Nucleus accumbens (tissue), 56 donors: ENCODE data around the gene GNG7.
A peak's percentile ranks its signal among the peaks of the same experiment; 100 is the strongest.
"Not testable (repeated sequence)": the region's sequence is repeated elsewhere in the genome, so short reads cannot be mapped to it uniquely, and the experiment has no call there.

Experiments
- DNase-seq, 56 donors: peaks; one replicate each; lab custom pipeline; 2025; lab: John Stamatoyannopoulos, UW

GNG7 gene

GRCh38 chr19:2584002-2584401 lies 118.5 kb downstream of the GNG7 start:
- DNase-seq = no peak

- DNase-seq = no peak
Measured at GRCh38 chr19:2582984-2583956, 119.2 kb downstream of the GNG7 start.

DNA sequence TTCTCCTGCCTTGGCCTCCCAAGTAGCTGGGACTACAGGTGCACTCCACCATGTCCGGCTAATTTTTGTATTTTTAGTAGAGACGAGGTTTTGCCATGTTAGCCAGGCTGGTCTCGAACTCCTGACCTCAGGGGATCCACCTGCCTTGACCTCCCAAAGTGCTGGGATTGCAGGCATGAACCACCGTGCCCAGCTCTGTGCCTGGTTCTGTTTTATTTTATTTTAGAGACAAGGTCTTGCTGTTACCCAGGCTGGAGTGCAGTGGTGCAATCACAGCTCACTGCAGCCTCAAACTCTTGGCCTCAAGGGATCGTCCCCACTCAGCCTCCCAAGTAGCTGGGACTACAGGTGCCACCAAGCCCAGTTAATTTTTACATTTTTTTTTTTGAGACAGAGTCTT lies 122.1 kb downstream of the GNG7 start:
- not testable (repeated sequence) for DNase-seq

- no peak for DNase-seq
Measured at GRCh38 chr19:2579678-2580280, 122.7 kb downstream of the GNG7 start.

DNA sequence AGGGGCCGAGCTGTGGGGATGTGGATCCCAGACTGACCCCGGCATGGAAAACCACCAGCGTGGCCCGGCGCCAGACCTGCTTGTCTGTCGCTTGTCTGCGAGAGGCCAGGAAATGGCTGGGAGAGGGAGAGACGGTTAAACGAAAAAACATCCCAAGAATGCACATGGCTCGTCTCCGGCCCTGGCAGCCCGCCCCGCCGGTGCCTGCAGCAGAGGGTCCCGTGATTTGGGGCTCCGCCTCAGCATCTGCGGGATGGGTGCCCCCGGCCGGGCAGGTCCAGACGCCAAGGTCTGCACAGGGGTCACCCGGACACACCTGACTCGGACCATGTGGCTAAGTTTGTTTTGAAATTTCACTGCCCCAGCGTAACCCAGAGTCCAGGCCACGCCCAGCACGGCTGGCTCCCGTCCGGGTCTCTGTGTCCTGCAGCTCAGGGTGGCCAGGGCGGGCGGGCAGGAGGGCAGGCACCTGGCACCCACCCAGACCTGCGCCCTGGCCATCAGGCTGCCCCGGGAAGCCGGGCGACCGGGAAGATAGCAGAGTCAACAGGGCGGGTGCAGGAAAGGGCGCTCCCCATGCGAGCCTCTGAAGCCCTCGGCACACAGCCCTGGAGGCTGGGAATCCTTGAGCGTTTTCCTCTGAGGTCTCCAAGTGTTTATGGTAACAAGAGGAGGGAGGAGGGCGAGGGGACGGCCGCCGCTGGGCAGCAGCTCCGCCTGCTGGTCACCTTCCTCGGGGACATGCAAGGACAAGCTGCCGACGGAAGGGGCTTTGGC lies 123.4 kb downstream of the GNG7 start:
- DNase-seq = peak in 52 of 56 donors; percentile 14 to 84 (median 62)

DNA sequence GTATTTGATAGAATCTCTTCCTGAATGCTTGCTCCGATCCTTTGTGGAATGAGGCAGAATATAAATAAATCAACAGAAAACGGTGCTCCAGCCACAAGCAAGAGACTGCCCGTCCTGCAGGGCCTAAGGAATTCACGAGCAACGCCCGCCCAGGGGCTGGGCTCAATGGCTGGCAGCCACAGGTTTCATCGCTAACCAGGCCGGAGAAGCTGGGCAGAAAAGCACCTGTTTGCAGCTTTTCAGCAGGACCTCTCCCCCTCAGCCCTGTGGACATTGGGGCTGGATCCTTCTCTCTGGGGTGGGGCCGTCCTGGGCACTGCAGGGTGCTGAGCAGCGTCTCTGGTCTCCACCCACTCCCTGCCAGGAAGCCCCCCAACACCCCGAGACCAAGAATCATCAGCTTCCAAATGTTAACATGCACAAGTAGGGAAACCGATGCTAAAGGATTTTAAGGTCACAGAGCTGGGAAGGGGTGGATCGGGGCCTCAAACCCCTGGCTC lies 124.1 kb downstream of the GNG7 start:
- no peak for DNase-seq

DNA sequence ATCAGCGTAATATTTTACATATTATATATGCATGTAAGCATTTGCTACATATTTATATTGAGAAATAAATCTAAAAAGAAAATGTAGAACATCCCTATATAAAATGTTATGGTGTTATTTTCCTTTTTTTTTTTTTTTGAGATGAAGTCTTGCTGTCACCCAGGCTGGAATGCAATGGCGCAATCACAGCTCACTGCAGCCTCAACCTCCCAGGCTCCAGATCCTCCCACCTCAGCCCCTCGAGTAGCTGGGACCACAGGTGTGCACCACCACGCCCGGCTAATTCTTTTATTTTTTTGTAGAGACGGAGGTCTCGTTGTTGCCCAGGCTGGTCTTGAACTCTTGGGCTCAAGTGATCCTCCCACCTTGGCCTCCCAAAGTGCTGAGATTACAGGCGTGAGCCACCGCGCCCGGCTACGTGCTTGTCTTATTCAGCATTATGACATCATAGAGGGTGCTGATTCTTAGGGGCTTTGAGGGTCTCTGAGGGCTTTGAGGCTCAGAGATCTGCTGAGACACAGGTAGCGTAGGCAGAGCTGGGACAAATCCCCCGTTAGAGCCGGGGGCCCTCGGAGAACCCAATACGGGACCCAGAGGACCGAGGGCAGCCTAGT lies 124.7 kb downstream of the GNG7 start:
- no peak for DNase-seq

- DNase-seq = no peak
Measured at GRCh38 chr19:2575734-2576481, 126.6 kb downstream of the GNG7 start.

DNA sequence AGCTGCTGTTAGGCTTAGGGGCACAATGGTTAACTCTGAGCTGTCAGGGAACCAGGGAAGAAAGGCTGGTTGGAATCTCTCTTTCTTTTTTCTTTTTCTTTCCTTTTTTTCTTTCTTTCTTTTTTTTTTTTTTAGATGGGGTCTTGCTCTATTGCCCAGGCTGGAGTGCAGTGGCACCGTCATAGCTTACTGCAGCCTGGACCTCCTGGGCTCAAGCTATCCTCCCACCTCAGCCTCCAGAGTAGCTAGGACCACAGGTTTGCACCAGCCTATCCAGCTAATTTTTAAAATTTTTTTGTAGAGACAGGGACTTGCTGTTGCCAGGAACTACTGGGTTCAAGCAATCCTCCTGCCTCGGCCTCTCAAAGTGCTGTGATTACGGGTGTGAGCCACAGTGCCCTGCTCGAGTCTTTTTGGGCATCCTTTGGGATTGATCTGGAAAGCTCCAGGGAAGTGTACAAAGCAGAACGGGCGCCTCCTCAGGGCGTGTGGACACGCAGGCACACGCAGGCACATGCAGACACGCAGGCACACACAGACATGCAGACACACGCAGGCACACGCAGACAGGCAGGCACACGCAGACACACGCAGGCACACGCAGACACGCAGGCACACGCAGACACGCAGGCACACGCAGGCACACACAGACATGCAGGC lies 127.4 kb downstream of the GNG7 start:
- no peak for DNase-seq

DNA sequence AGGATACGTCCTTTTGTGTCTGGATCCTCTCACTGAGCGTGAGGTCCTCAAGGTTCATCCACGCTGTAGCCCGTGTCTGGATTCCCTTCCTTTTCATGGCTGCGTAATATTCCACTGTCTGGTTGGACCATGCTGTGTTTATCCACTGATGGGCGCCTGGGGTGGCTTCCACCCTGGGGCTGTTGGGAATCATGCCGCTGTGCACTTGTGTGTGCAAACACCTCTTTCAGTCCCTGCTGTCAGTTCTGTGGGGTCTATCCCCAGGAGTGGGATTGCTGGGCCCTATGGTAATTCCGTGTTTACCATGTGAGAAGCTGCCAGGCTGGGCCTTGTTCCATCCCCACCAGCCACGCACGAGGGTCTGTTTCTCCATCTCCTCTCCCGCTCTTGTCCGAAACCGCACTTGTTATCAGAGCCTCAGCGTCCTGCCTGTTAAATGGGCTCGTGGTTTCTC lies 128.0 kb downstream of the GNG7 start:
- DNase-seq = no peak

GRCh38 chr19:2573916-2574315 lies 128.6 kb downstream of the GNG7 start:
- DNase-seq = no peak

DNA sequence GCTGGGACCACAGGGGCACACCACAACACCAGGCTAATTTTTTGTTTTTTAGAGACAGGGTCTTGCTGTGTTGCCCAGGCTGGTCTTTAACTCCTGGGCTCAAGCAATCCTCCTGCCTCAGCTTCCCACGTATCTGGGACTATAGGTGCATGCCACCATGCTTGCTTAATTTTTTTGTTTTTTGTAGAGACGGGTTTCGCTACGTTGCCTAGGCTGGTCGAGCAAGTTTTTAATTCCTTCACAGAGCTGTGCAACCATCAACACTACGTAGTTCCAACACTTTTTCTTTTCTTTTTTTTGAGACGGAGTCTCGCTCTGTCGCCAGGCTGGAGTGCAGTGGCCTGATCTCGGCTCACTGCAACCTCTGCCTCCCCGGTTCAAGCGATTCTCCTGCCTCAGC lies 130.3 kb downstream of the GNG7 start:
- not testable (repeated sequence) for DNase-seq

GRCh38 chr19:2569596-2570465 lies 132.7 kb downstream of the GNG7 start:
- no peak for DNase-seq

GRCh38 chr19:2567996-2568395 lies 134.5 kb downstream of the GNG7 start:
- no peak for DNase-seq

DNA sequence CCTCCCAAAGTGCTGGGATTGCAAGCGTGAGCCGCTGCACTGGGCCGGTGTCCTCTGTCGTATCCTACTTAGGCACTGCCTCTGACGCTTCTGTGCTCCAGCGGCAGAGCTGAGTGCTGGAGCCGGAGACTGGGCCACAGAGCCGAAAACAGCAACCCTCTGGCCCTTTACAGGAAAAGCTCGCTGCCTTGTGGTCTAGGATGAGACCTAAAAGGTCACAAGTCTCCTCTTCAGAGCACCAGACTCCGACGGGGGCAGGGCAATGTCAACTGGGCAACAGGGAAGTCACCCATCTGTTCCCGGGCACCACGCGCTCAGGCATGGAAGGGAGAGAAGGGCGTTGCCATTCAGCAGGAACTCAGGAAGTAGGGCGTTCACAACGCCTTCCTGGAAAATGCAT lies 134.9 kb downstream of the GNG7 start:
- peak in 1 of 56 donors; percentile 5 for DNase-seq

DNA sequence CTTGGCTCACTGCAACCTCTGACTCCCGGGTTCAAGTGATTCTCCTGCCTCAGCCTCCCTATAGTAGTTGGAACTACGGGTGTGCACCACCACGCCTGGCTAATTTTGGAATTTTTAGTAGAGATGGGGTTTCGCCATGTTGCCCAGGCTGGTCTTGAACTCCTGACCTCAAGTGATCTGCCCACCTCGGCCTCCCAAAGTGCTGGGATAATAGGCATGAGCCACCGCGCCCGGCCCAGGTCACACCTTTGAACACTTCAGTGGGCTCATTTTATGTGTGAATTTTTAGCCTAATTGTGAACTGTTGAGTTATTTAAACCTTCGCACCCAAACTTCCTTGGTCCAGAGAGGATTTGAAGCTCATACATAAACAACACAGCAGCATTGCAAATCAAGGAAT lies 138.9 kb downstream of the GNG7 start:
- not testable (repeated sequence) for DNase-seq

DNA sequence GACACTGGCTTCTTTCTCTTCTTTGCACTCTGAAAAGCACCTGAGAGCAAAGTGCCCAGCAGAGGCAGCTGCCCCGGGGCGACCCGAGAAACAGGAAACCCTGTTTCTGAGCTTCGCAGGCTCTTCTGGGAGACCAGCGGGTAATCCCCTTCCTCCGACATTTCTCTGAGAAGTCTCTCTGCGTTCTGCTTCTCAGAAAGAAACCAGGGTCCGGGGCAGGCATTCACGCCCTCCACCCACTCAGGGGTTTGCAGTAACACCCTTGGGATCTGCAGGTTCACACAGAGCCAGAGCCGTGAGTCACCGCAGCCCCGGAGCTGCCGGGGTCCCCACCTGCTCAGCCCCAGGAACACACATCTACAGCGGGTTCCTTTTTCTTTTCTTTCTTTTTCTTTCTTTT lies 140.6 kb downstream of the GNG7 start:
- no peak for DNase-seq

- no peak for DNase-seq
Measured at GRCh38 chr19:2561221-2561620, 141.3 kb downstream of the GNG7 start.
